Astrocyte (in vitro differentiated cells and primary cell): ENCODE data around the gene CACNA1H.

Experiments
- EZH2 ChIP-seq: IDR thresholded peaks from 2 replicates; pipeline ENCODE4 v1.6.1; 2012; ENCODE audit warnings: mild to moderate bottlenecking, low read length, inconsistent platforms; ENCODE audit not compliant: insufficient read depth
- TF ChIP-seq, protein P1 (sequence below): IDR thresholded peaks from 2 replicates; pipeline ENCODE4 v1.5.1; 2011; ENCODE audit warnings: low read depth, mild to moderate bottlenecking, inconsistent platforms, low read length, moderate library complexity; ENCODE audit not compliant: insufficient read depth

DNA sequence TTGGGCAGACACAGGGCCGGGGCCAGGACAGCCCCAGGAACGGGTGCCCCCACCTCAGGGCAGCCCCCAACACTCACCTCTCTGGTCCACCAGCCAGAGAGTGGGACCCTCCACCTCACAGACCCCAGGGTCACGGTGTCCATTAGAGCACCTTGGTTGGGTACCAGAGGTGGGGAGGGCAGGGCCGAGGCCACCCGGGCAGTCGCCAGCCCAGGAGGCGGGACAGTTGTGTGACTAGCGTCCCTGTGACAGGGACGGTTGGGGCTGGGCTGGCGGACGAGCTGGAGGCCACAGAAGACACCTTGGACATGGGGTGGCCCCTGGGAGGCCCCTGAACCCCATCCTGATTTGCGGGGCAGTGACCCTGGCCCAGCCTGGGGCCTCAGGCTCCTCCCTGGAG lies 45.2 kb upstream of the CACNA1H start:
- no peak for TF ChIP-seq EZH2
- TF ChIP-seq, protein P1, sequence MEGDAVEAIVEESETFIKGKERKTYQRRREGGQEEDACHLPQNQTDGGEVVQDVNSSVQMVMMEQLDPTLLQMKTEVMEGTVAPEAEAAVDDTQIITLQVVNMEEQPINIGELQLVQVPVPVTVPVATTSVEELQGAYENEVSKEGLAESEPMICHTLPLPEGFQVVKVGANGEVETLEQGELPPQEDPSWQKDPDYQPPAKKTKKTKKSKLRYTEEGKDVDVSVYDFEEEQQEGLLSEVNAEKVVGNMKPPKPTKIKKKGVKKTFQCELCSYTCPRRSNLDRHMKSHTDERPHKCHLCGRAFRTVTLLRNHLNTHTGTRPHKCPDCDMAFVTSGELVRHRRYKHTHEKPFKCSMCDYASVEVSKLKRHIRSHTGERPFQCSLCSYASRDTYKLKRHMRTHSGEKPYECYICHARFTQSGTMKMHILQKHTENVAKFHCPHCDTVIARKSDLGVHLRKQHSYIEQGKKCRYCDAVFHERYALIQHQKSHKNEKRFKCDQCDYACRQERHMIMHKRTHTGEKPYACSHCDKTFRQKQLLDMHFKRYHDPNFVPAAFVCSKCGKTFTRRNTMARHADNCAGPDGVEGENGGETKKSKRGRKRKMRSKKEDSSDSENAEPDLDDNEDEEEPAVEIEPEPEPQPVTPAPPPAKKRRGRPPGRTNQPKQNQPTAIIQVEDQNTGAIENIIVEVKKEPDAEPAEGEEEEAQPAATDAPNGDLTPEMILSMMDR = no peak
